Esophagus squamous epithelium (tissue), 4 donors: Measurements from ENCODE around the gene EHMT1.

Source experiments
- CTCF ChIP-seq, 6 experiments: fragments of 450-650 bp in 4 of 6; fragments of 200-600 bp in 2 of 6; sonication (generic) in 2 of 6; IDR thresholded peaks; one replicate each; pipeline ENCODE4 v1.5.1; 2016 to 2019; ENCODE audit warnings: antibody characterized with exemption in 6 of 6, mild to moderate bottlenecking in 4 of 6, moderate library complexity in 4 of 6
- POLR2A ChIP-seq, 4 donors: fragments of 450-650 bp; IDR thresholded peaks; one replicate each; pipeline ENCODE4 v1.6.1; 2017; ENCODE audit warnings: antibody characterized with exemption in 4 of 4, mild to moderate bottlenecking in 4 of 4, moderate library complexity in 3 of 4

GRCh38 chr9:137749511-137749910 is 130.7 kb downstream of the EHMT1 start:
- no peak for TF ChIP-seq CTCF (IDR thresholded peaks at IDR 0.05)
- no peak for TF ChIP-seq POLR2A (IDR thresholded peaks at IDR 0.05)
